IPS DF 6.9 (cell line): ENCODE data around the gene STS.

Experiments
- DNase-seq: peaks from one replicate; pipeline ENCODE4 v3.0.0-alpha.2; 2013; ENCODE audit warnings: low read depth, low spot score
- H3K27ac ChIP-seq: one replicate; pipeline ENCODE4 v1.5.1; 2013; ENCODE audit warnings: low read length, control low read depth
- H3K27me3 ChIP-seq: 2 replicates; pipeline ENCODE4 v1.6.1; 2013; ENCODE audit warnings: mild to moderate bottlenecking, low read length; ENCODE audit not compliant: control insufficient read depth, insufficient read depth
- H3K36me3 ChIP-seq: 2 replicates; pipeline ENCODE4 v1.6.1; 2013; ENCODE audit warnings: low read length; ENCODE audit not compliant: control insufficient read depth, insufficient read depth
- H3K4me1 ChIP-seq: 2 replicates; pipeline ENCODE4 v1.6.1; 2013; ENCODE audit warnings: low read length; ENCODE audit not compliant: control insufficient read depth, insufficient read depth
- H3K4me3 ChIP-seq: 2 replicates; pipeline ENCODE4 v1.5.1; 2013; ENCODE audit warnings: mild to moderate bottlenecking, low read length
- H3K9me3 ChIP-seq: 2 replicates; pipeline ENCODE4 v1.6.1; 2013; ENCODE audit warnings: low read length, inconsistent platforms; ENCODE audit not compliant: control insufficient read depth, insufficient read depth
- WGBS: extraction: QIAGEN DNeasy Blood & Tissue Kit; methylation state at CpG from one replicate; pipeline ENCODE4 v1.1.7; 2013; ENCODE audit warnings: mixed read lengths, missing lambda C conversion rate; ENCODE audit not compliant: insufficient read length, insufficient coverage; 5-methylcytosine and 5-hydroxymethylcytosine counted together

Gene STS

GRCh38 chrX:7154041-7154597 is 6.6 kb downstream of the STS start:
- Histone ChIP-seq H3K36me3 (no peaks in the 10 kb centered on the region), H3K9me3 (no peaks in the 10 kb centered on the region), H3K4me3 (no peak overlapping the region), H3K4me1 (0 out of 2 replicates have a peak, but pooled peaks cover 3% of the 10 kb centered on the region), H3K27me3 (no peaks in the 10 kb centered on the region), H3K27ac (no peak overlapping the region)
- no peak for DNase-seq
- WGBS, result no CpG with 5 or more reads among the region's 7 CpGs

GRCh38 chrX:7155163-7155562 is 7.7 kb downstream of the STS start:
- Histone ChIP-seq H3K9me3 (no peaks in the 10 kb centered on the region), H3K27ac (no peak overlapping the region), H3K27me3 (no peaks in the 10 kb centered on the region), H3K4me3 (no peak overlapping the region), H3K4me1 (0 out of 2 replicates have a peak, but pooled peaks cover 3% of the 10 kb centered on the region), H3K36me3 (no peaks in the 10 kb centered on the region)
- WGBS, result no CpG with 5 or more reads among the region's 1 CpG
- DNase-seq, result no peak

GRCh38 chrX:7156879-7157278 is 9.4 kb downstream of the STS start:
- Histone ChIP-seq H3K27me3 (no peaks in the 10 kb centered on the region), H3K4me3 (no peak overlapping the region), H3K9me3 (no peaks in the 10 kb centered on the region), H3K27ac (no peak overlapping the region), H3K4me1 (0 out of 2 replicates have a peak, but pooled peaks cover 3% of the 10 kb centered on the region), H3K36me3 (no peaks in the 10 kb centered on the region)
- no CpG with 5 or more reads among the region's 3 CpGs for WGBS
- DNase-seq, result no peak

DNA sequence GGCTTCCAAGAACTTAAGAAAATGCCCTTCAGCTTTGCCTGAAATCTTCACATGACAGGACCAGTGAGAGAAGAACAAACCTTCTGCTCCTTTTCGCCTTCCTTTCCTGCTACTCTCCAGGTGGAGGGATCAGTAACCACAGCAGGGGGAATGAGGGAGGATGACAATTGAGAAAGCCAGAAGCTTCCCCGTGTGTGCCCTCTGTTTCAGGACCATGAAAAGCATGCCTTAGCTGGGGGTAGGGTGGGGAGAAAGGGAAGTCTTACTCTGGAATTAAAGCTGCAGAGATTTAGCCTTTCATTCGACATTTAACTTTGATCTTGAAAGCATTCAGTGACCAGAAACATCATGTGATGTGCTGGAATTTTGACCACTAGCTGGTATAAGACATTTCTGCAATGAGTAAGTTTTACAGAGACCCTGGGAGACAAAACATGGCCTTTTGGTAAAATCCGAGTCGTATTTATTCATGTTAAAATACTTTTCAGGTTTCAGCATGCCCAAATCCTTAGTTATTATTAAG is 11.0 kb downstream of the STS start:
- H3K4me3 ChIP-seq, result no peak overlapping the region
- H3K27ac ChIP-seq, result no peak overlapping the region
- no CpG with 5 or more reads among the region's 5 CpGs for WGBS
- H3K27me3 ChIP-seq, result no peaks in the 10 kb centered on the region
- 0 out of 2 replicates have a peak, but pooled peaks cover 3% of the 10 kb centered on the region for H3K4me1 ChIP-seq
- DNase-seq, result no peak
- H3K36me3 ChIP-seq, result no peaks in the 10 kb centered on the region
- H3K9me3 ChIP-seq, result no peaks in the 10 kb centered on the region

- no peaks in the 10 kb centered on the region for H3K27me3 ChIP-seq
- no peak overlapping the region for H3K27ac ChIP-seq
- H3K36me3 ChIP-seq, result no peaks in the 10 kb centered on the region
- WGBS, result no CpG with 5 or more reads among the region's 7 CpGs
- no peaks in the 10 kb centered on the region for H3K9me3 ChIP-seq
- H3K4me3 ChIP-seq, result no peak overlapping the region
- H3K4me1 ChIP-seq, result no peaks in the 10 kb centered on the region
- DNase-seq, result no peak
Observed at GRCh38 chrX:7159149-7159861, 11.8 kb downstream of the STS start.

DNA sequence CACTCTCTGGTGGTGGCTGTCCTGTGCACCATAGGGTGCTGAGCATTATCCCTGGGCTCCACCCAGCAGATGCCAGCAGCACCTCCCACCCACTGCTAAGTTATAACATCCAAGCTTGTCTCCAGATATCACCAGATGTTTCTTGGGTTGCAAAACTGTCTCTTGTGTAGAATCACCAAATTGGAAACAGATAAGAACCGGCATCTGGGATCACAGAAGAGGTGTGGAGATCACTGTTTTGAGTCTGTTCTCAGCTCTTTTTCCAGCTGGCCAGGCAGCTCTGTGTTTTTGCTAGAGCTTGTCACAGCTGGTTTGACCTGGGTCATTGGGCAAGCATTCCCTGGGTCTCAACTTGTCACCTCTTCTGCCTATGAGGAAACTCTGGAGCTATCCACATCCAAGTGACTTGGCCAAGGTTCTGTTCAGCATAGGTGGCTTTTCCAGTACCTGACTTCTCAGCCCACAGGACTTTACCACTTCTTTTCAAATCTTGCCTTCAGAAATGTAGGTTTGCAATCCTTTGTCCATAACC is 15.7 kb downstream of the STS start:
- Histone ChIP-seq H3K27me3 (no peaks in the 10 kb centered on the region), H3K4me3 (no peak overlapping the region), H3K36me3 (no peaks in the 10 kb centered on the region), H3K27ac (no peak overlapping the region), H3K4me1 (no peaks in the 10 kb centered on the region), H3K9me3 (no peaks in the 10 kb centered on the region)
- WGBS, result no CpG with 5 or more reads among the region's 1 CpG
- DNase-seq, result no peak

- DNase-seq, result no peak
- H3K27ac ChIP-seq, result no peak overlapping the region
- no peaks in the 10 kb centered on the region for H3K4me1 ChIP-seq
- H3K36me3 ChIP-seq, result no peaks in the 10 kb centered on the region
- WGBS, result no CpG with 5 or more reads among the region's 3 CpGs
- no peaks in the 10 kb centered on the region for H3K27me3 ChIP-seq
- no peaks in the 10 kb centered on the region for H3K9me3 ChIP-seq
- H3K4me3 ChIP-seq, result no peak overlapping the region
Observed at GRCh38 chrX:7164174-7164573, 16.7 kb downstream of the STS start.

DNA sequence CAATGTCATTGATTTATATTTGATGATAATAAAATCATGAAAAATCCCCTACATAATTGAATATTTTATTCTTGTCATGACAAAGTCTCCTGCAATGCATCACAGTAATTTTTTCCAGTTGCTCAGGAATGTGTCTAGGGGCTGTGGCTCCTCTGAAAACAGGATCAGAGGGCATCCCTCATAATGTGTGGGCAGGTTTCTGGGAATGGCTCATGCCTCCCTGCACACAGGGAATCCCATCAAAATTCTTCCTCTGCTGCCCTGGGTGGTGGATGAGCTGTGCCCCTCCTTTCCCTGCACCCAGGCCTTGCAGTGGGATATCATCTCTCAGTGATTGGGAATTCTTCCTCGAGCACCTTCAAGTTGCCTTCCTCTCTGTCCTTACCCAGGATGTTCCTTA is 20.9 kb downstream of the STS start:
- Histone ChIP-seq H3K4me1 (no peaks in the 10 kb centered on the region), H3K4me3 (no peak overlapping the region), H3K27me3 (no peaks in the 10 kb centered on the region), H3K36me3 (no peaks in the 10 kb centered on the region), H3K27ac (no peak overlapping the region), H3K9me3 (no peaks in the 10 kb centered on the region)
- no peak for DNase-seq
- no CpG with 5 or more reads among the region's 1 CpG for WGBS

GRCh38 chrX:7169627-7170026 is 22.1 kb downstream of the STS start:
- no peaks in the 10 kb centered on the region for H3K9me3 ChIP-seq
- no peaks in the 10 kb centered on the region for H3K36me3 ChIP-seq
- DNase-seq, result no peak
- no peak overlapping the region for H3K27ac ChIP-seq
- H3K4me3 ChIP-seq, result no peak overlapping the region
- WGBS, result no CpG with 5 or more reads among the region's 3 CpGs
- H3K27me3 ChIP-seq, result no peaks in the 10 kb centered on the region
- no peaks in the 10 kb centered on the region for H3K4me1 ChIP-seq

GRCh38 chrX:7170898-7171297 is 23.4 kb downstream of the STS start:
- WGBS, result no CpG with 5 or more reads among the region's 3 CpGs
- Histone ChIP-seq H3K4me3 (no peak overlapping the region), H3K9me3 (no peaks in the 10 kb centered on the region), H3K27ac (no peak overlapping the region), H3K27me3 (no peaks in the 10 kb centered on the region), H3K36me3 (no peaks in the 10 kb centered on the region), H3K4me1 (no peaks in the 10 kb centered on the region)
- no peak for DNase-seq
